Progenitor cell of endocrine pancreas (in vitro differentiated cells): ENCODE results near the gene STAT5A. TPM values are rescaled to one million over a fixed set of nuclear protein-coding genes. Genes with fewer than 3 reads are reported as not detected.

Experiments used
- DNase-seq: peaks from one replicate; pipeline ENCODE4 v3.0.0; 2021; ENCODE audit warnings: low spot score; ENCODE audit not compliant: unreplicated experiment
- H3K27ac Mint-ChIP-seq: 2 replicates; pipeline ENCODE4 v1.8.0; 2021; ENCODE audit warnings: mild to moderate bottlenecking, moderate library complexity, mixed read lengths
- H3K27me3 Mint-ChIP-seq: 2 replicates; pipeline ENCODE4 v1.8.0; 2021; ENCODE audit warnings: mixed read lengths
- H3K36me3 Mint-ChIP-seq: 2 replicates; pipeline ENCODE4 v1.8.0; 2022; ENCODE audit warnings: mixed read lengths; ENCODE audit not compliant: insufficient read depth
- H3K4me1 Mint-ChIP-seq: 2 replicates; pipeline ENCODE4 v1.8.0; 2021; ENCODE audit warnings: low read depth, mixed read lengths
- H3K4me3 Mint-ChIP-seq: 2 replicates; pipeline ENCODE4 v1.8.0; 2021; ENCODE audit warnings: low read depth, mild to moderate bottlenecking, moderate library complexity, mixed read lengths
- H3K9me3 Mint-ChIP-seq: 2 replicates; pipeline ENCODE4 v1.8.0; 2021; ENCODE audit warnings: low read depth, mixed read lengths
- CTCF ChIP-seq: fragments of 200-600 bp; sonication (generic); IDR thresholded peaks from one replicate; pipeline ENCODE4 v1.5.0; 2021; ENCODE audit warnings: antibody characterized with exemption, mild to moderate bottlenecking; ENCODE audit not compliant: unreplicated experiment
- total RNA-seq: library from RNA; stranded (reverse); gene quantifications from 2 replicates; pipeline ENCODE4 v1.2.1, GENCODE V29; 2021

The STAT5A gene
- total RNA-seq, 1 donor from 2014 or later = 0.74 TPM

- no peaks in the 10 kb centered on the region for H3K9me3 Mint-ChIP-seq
- no peak overlapping the region for H3K4me3 Mint-ChIP-seq
- H3K36me3 Mint-ChIP-seq = peaks cover 6% of the 10 kb centered on the region
- DNase-seq = no peak
- H3K4me1 Mint-ChIP-seq = peaks cover 21% of the 10 kb centered on the region
- TF ChIP-seq CTCF = no peak
- peaks cover 24% of the 10 kb centered on the region for H3K27me3 Mint-ChIP-seq
- no peak overlapping the region for H3K27ac Mint-ChIP-seq
Observed at GRCh38 chr17:42310787-42311215, 22.5 kb downstream of the STAT5A start.

- peak overlapping the region; percentile 53 for H3K27ac Mint-ChIP-seq
- peak overlapping the region; percentile 44 for H3K4me3 Mint-ChIP-seq
Observed at GRCh38 chr17:42311240-42312034, 23.1 kb downstream of the STAT5A start.

GRCh38 chr17:42312035-42312284 is 23.7 kb downstream of the STAT5A start:
- DNase-seq = no peak
- Mint-ChIP-seq H3K27me3 (peaks cover 24% of the 10 kb centered on the region), H3K9me3 (no peaks in the 10 kb centered on the region), H3K4me3 (peak overlapping the region; percentile 51), H3K27ac (peak overlapping the region; percentile 53), H3K4me1 (peaks cover 27% of the 10 kb centered on the region), H3K36me3 (peaks cover 7% of the 10 kb centered on the region)
- TF ChIP-seq CTCF = no peak

More at GRCh38 chr17:42311240-42312034, 23.1 kb downstream of the STAT5A start:
- no peaks in the 10 kb centered on the region for H3K9me3 Mint-ChIP-seq
- peaks cover 23% of the 10 kb centered on the region for H3K4me1 Mint-ChIP-seq
- no peak for TF ChIP-seq CTCF
- H3K36me3 Mint-ChIP-seq = peaks cover 6% of the 10 kb centered on the region
- DNase-seq = no peak
- peaks cover 24% of the 10 kb centered on the region for H3K27me3 Mint-ChIP-seq

- peaks cover 24% of the 10 kb centered on the region for H3K27me3 Mint-ChIP-seq
- peaks cover 7% of the 10 kb centered on the region for H3K36me3 Mint-ChIP-seq
- DNase-seq = peak; percentile 78
- peaks cover 33% of the 10 kb centered on the region for H3K4me1 Mint-ChIP-seq
- H3K9me3 Mint-ChIP-seq = no peaks in the 10 kb centered on the region
- peak; percentile 71 for TF ChIP-seq CTCF
- peak overlapping the region; percentile 53 for H3K27ac Mint-ChIP-seq
- peak overlapping the region; percentile 51 for H3K4me3 Mint-ChIP-seq
Observed at GRCh38 chr17:42312285-42313130, 24.2 kb downstream of the STAT5A start.

GRCh38 chr17:42313389-42313772 is 25.1 kb downstream of the STAT5A start:
- peaks cover 37% of the 10 kb centered on the region for H3K4me1 Mint-ChIP-seq
- no peak for TF ChIP-seq CTCF
- DNase-seq = no peak
- H3K36me3 Mint-ChIP-seq = peaks cover 8% of the 10 kb centered on the region
- H3K9me3 Mint-ChIP-seq = no peaks in the 10 kb centered on the region
- H3K27me3 Mint-ChIP-seq = peaks cover 19% of the 10 kb centered on the region
- H3K27ac Mint-ChIP-seq = no peak overlapping the region
- H3K4me3 Mint-ChIP-seq = no peak overlapping the region
